ENCODE measurements around the gene STAT2. TPM values are rescaled to one million over a fixed set of nuclear protein-coding genes. Genes with fewer than 3 reads are reported as not detected.

The STAT2 gene
- total and polyA plus RNA-seq, 9 of the 15 experiments (the other 6 are each of a cell fraction or from before 2014, with no cell fraction given), result 15.5 to 46.9 (median 40.1) TPM

DNA sequence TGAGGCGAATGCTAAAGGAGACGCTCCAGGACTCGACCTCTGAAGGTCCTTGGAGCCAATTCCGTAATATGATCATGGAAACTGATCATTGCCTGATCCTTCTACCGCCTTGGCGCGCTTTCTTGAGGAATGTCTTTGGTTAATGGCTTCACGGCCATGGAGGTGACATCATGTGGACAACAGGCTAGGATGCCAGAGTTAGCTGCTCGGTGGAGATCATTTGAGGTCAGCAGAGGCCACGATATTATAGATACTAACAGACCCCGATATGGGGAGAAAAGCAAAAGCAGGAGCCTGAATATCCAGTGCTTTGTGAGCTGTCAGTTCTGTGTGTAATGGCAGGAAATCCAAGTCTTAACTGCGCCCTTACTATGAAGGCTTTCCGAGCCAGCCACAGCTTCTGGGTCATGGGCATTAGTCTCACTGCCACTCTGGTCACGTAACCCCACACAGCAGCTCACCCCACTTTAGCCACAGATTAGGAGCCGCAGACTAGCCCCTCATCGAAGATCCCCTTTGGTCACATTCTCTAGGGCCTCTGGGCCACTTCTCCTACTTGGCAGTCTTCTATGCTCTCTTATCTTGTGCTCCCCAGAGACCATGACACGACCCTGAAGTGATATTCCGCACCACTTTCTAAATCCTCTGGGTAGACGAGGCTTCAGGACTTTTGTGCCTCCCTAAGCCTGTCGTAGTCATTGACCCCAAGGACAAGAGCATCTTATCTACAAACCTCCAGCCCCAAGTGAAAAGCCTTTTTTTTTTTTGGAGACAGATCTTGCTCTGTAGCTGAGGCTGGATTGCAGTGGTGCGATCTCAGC is 59.1 kb downstream of the STAT2 start (continued):
- TF ChIP-seq, protein P1, sequence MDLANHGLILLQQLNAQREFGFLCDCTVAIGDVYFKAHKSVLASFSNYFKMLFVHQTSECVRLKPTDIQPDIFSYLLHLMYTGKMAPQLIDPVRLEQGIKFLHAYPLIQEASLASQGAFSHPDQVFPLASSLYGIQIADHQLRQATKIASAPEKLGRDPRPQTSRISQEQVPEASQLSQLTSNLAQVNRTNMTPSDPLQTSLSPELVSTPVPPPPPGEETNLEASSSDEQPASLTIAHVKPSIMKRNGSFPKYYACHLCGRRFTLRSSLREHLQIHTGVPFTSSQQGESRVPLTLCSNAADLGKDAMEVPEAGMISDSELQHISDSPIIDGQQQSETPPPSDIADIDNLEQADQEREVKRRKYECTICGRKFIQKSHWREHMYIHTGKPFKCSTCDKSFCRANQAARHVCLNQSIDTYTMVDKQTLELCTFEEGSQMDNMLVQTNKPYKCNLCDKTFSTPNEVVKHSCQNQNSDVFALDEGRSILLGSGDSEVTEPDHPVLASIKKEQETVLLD (IDR thresholded peaks at IDR 0.05), result peak; percentile 59
- TF ChIP-seq ZNF551 (CRISPR knock-in tag; IDR thresholded peaks at IDR 0.05) (no peak), TCF7 (IDR thresholded peaks at IDR 0.05; ENCODE audit: borderline replicate concordance) (no peak; the same call in 1 of the 2 replicates), SAP30 (IDR thresholded peaks at IDR 0.05; ENCODE audit: borderline replicate concordance, insufficient read depth, low read depth, low read length, poor library complexity, severe bottlenecking) (no peak), SP1 (CRISPR knock-in tag; IDR thresholded peaks at IDR 0.05) (peak; percentile 2; the same call in 1 of the 2 replicates), IFI16 (CRISPR knock-in tag; IDR thresholded peaks at IDR 0.05) (no peak), ZNF146 (CRISPR knock-in tag; IDR thresholded peaks at IDR 0.05; ENCODE audit: unreplicated experiment) (no peak), TRIM28 (IDR thresholded peaks at IDR 0.05) (peak; percentile 42; the same call in 1 of the 2 replicates), COPS2 (conservative IDR thresholded peaks at IDR 0.05) (no peak), ZNF717 (CRISPR knock-in tag; IDR thresholded peaks at IDR 0.05) (no peak), RBBP5 (IDR thresholded peaks at IDR 0.05; ENCODE audit: borderline replicate concordance, insufficient read depth, low read length, poor library complexity, severe bottlenecking) (no peak)
- TF ChIP-seq, protein P2, sequence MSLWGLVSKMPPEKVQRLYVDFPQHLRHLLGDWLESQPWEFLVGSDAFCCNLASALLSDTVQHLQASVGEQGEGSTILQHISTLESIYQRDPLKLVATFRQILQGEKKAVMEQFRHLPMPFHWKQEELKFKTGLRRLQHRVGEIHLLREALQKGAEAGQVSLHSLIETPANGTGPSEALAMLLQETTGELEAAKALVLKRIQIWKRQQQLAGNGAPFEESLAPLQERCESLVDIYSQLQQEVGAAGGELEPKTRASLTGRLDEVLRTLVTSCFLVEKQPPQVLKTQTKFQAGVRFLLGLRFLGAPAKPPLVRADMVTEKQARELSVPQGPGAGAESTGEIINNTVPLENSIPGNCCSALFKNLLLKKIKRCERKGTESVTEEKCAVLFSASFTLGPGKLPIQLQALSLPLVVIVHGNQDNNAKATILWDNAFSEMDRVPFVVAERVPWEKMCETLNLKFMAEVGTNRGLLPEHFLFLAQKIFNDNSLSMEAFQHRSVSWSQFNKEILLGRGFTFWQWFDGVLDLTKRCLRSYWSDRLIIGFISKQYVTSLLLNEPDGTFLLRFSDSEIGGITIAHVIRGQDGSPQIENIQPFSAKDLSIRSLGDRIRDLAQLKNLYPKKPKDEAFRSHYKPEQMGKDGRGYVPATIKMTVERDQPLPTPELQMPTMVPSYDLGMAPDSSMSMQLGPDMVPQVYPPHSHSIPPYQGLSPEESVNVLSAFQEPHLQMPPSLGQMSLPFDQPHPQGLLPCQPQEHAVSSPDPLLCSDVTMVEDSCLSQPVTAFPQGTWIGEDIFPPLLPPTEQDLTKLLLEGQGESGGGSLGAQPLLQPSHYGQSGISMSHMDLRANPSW (CRISPR knock-in tag; IDR thresholded peaks at IDR 0.05), result no peak
- TF ChIP-seq, protein P3, sequence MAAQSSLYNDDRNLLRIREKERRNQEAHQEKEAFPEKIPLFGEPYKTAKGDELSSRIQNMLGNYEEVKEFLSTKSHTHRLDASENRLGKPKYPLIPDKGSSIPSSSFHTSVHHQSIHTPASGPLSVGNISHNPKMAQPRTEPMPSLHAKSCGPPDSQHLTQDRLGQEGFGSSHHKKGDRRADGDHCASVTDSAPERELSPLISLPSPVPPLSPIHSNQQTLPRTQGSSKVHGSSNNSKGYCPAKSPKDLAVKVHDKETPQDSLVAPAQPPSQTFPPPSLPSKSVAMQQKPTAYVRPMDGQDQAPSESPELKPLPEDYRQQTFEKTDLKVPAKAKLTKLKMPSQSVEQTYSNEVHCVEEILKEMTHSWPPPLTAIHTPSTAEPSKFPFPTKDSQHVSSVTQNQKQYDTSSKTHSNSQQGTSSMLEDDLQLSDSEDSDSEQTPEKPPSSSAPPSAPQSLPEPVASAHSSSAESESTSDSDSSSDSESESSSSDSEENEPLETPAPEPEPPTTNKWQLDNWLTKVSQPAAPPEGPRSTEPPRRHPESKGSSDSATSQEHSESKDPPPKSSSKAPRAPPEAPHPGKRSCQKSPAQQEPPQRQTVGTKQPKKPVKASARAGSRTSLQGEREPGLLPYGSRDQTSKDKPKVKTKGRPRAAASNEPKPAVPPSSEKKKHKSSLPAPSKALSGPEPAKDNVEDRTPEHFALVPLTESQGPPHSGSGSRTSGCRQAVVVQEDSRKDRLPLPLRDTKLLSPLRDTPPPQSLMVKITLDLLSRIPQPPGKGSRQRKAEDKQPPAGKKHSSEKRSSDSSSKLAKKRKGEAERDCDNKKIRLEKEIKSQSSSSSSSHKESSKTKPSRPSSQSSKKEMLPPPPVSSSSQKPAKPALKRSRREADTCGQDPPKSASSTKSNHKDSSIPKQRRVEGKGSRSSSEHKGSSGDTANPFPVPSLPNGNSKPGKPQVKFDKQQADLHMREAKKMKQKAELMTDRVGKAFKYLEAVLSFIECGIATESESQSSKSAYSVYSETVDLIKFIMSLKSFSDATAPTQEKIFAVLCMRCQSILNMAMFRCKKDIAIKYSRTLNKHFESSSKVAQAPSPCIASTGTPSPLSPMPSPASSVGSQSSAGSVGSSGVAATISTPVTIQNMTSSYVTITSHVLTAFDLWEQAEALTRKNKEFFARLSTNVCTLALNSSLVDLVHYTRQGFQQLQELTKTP (IDR thresholded peaks at IDR 0.05; ENCODE audit: low read depth in 1 of 2, partially characterized antibody in 2 of 2), result peak in 1 of 2 experiments; percentile 57
- TF ChIP-seq, protein P4, sequence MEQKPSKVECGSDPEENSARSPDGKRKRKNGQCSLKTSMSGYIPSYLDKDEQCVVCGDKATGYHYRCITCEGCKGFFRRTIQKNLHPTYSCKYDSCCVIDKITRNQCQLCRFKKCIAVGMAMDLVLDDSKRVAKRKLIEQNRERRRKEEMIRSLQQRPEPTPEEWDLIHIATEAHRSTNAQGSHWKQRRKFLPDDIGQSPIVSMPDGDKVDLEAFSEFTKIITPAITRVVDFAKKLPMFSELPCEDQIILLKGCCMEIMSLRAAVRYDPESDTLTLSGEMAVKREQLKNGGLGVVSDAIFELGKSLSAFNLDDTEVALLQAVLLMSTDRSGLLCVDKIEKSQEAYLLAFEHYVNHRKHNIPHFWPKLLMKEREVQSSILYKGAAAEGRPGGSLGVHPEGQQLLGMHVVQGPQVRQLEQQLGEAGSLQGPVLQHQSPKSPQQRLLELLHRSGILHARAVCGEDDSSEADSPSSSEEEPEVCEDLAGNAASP (IDR thresholded peaks at IDR 0.05), result no peak; the same call in 1 of the 2 replicates

Data from K562 (cell line).